NCI-H187 (cell line): ENCODE measurements around the gene SEZ6.

ENCODE experiments used
- DNase-seq, 2 experiments: peaks; one replicate each; lab custom pipeline; 2025; lab: John Stamatoyannopoulos, UW

SEZ6 gene

DNA sequence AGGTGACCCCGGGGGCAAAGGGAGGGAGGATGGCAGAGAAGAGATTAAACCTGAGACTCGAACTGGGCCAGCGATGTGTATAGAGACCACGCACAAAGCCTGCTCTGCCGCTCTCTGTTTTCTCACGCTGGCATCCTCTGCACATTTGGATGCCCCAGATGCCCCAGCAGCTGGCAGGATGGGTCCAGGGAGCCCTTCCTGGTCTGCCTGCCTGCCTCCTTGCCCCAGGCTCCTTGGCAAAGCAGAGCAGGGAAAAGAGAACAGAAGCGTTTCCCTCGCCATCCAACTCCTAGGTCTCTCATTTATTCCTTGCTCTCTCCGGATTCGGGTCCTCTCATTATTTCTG, 31.9 kb upstream of the SEZ6 start:
- DNase-seq: no peak

DNA sequence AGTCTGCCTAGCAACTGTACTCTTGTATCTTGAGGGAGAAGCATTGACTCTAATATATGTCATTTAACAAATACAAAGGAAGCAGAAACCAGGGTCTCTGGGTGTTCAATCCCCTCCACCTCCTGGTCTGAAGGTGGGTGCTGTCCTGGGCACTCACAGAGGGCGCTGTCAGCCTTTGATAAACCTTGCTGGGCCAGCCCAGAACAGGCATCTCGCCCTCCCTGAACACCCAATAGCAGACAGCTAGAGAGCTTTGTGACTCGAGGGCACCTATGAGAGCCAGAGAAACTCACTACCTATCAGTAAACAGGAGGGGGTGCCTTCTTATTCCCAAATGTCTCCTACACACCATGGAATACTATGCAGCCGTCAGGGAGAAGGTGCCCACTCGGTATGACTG, 30.8 kb upstream of the SEZ6 start:
- no peak for DNase-seq

DNA sequence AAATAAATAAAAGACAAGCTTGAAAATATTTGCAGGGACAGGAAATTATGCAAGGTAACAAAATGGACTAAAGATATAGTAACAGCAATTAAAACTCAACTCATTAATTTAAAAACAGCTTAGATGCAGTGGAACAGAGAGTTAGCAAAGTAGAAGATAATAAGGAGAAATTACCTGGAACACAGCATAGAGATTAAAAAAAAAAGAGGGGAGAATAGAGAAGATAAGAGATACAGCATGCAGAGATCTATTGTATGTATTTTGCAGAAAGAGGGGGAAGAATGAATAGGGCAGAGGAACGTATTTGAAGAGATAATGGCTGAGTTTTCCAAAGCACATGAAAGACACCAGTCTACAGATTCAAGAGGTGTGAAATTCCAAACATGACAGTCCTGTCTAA, 28.7 kb upstream of the SEZ6 start:
- no peak for DNase-seq

DNA sequence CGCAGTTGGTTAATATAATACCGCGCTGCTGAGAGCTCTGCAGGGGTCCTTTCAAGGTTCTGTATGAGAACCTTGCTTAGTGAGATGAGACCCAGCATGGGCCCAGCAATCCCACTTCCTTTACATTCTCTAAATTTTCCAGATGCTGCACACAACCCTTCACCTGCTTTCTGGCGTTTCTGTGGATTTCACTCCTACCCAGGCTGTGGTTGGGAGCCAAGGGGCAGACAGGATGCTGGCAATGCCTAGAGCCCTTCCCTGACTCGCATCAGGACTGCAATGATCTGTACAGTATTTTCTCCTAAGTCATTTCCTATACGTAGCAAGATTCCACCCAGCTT, 27.0 kb upstream of the SEZ6 start:
- DNase-seq: no peak

DNA sequence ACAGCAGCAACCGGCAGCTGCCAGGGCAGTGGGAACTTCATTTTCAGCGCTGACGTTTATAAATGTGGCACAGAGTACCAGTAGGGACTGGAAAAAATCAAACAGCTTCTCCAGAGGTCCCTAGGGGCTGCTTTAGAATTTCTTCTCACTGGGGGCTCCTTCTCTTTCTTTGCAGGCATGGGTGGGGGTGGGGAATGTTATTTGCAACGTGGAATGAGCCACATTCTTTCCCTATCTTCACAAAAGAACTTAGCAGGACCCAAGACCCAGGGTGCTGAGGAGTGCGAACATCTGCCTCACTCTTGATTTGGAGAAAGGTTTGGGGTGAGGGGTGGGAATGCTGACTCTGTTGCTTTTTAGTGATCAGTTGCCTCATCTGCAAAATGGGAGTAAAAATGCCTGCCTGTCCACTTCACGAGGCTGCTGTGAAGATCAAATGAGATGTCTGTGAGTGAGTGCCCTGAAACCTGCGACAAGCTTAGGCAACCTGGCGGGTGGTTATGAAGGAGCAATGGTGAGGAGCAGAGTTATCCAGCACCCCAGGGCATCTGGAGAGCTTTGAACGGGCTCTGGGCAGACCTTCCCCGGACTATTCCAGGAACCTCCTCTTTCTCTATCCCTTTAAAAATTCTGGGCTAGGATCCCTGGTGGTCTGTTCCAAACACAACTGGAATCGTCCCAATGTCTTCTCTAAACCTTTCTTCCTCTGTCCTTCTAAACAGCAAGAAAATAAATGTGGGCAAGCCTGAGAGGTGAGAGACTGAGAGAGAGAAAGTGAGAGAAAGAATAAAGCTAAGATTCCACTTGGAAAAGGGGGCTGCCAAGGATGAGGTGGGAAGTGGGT, 26.4 kb upstream of the SEZ6 start:
- no peak for DNase-seq

DNA sequence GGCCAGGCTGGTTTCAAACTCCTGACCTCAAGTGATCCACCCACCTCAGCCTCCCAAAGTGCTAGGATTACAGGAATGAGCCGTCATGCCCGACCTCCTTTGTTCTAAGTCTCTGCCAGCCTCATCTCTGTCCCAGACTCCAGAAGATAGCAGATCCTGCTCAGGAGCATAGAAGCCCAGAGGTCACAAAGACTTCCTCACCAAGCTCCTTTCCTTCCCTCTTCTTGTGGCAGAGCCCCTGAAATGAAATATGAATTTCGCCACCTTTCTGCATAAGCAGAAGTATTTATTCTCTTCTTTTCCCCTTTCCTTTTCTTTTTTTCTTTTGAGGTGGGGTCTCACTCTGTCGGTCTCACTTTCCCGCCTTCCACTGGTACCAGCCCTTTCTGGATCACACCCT, 25.7 kb upstream of the SEZ6 start:
- no peak for DNase-seq

DNA sequence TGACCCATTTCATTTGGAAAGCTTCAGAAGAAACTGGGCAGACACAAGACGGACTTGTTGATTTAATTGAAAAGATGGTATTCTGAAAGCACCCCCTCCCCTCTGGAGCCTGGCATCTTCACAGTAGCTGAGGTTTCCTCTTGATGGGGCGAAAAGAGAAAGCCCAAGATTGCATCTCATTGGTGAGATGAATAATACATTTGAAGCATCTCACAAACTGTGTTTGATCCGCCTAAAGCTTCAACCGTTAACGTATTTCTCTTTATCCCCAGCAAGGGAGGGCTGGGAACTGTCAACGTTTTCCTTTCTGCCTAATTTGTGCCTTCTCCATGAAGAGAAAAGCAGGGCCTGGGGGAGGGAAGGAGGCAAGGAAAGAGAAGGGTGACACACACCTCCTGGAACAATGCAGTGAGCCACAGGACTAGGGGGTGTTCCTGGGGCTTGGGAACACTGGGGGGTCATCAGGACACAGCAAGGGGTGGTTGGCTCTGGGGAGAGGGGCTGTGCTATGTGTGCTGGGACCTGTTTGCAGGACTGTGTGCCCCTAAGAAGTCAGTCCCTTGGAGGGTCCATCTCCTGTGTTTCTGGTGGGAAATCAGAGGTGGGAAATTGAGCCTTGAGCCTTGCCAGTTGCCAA, 18.6 kb upstream of the SEZ6 start:
- no peak for DNase-seq

DNA sequence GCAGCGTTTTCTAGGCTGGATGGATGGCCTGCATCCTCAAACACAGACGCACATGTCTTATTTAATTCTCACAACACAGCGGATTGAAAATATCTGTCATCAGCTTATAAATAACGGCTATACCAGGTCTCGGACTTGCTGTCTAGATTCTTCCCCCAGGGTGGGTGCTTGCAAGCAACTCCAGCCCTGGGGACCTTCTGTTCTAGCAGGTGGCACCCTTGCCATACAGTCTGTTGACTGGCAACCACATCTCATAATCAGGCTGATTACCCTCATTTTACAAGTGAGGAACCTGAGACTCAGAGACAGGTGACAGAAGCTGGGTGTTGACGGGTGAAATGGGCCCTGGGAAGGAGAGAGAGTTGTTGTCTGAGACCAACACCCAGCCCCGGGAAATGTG, 16.2 kb upstream of the SEZ6 start:
- DNase-seq: no peak

DNA sequence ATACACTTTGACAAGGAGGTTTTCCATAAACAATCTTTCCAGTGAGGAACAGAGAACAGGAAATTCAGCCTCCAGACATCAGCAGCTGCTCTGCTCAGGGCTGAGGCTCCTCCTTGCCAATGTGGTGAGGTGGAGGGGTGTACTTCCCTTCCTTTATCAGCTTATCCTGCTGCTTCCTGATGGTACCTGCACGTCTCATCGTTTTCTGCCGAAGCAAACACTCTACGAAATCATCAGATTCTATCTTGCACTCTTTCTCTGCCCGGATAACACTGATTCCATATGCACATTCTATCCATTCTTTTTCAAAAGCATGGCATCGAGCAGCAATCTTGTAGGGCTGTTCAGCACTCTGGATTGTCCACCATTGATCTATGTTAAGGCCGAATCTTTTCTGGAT, 15.4 kb upstream of the SEZ6 start:
- DNase-seq: no peak

DNA sequence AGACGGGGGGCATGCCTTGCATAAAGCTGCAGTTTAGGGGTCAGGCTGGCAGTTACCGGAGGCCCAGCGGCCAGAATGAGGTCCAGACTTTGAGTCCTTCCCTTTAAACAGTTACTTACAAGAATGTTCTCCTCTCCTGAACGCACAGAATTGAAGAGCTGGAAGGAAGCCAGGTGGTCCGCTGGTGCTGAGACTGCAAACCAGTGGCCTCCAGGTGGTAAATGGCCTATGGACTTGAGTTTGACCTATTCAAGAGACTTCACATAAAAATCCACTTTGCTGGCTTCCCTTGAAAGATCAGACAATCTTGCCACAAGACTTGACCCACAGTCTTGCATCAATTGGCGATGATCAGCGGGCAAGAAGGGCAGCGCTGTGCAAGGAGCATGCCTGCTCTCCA, 14.7 kb upstream of the SEZ6 start:
- no peak for DNase-seq

DNA sequence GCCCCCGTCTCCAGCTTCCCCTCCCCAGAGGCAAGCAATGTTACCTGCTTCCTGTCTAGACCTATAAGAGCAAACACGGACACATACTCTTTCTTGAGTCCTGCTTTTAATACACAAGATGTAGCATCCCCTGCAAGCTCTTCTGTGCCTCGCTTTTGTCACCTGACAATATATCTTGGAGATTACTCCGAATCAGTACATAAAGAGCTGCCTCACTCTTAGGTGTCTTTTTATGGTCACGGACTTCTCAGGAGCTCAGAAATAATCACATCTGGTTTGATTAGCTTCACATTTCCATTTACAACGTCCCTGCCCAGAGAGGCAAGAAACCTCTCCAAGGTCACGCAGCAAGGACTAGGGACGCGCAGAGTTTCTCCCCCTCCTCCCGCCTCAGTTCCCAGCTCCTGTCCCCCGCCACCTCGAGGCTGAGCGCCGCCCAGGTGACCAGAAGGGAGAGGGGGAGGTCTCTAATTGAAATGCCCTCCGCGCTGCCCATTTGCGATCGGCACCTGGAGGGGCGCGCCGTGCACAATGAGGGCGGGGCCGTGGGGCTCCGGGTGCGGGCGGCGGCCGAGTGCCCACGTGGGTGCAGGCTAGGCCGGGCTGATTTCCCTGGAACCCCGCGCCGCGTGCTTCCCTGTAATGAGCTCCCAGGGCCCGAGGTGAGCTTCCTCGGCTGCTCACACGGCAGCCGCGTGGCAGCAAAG, 13.8 kb upstream of the SEZ6 start:
- DNase-seq: no peak

DNA sequence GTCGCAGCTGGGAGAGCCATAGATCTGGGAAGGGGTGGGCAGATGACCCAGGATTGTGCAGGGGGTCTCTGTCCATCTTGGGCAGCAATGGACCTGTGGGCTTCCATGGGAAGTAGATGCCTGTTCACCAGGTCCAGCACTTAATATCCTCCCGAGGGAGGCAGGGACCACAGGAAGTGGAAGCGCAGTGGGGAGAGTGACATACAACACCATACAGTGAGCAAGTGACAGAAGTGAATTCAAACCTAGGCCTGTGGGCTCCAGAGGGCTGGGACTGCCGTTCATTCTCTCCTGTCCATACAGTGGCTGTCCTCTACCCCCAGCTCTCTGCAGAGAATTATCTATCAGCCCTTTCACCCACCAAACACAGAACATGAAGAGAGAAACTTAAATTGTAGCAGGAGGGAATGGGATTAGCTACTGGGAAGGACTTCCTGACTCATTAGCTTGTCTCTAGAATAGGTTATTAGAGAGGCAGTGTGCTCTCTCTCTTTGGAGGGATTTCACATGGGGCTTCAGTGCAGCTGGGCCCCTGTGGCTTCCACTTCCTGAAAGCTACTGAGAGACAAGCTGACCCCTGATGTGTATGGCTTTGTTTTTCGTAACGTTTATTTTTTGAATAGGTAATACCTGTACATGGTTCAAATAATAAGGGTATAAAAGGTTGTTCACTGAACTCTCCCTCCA, 13.1 kb upstream of the SEZ6 start:
- no peak for DNase-seq

DNA sequence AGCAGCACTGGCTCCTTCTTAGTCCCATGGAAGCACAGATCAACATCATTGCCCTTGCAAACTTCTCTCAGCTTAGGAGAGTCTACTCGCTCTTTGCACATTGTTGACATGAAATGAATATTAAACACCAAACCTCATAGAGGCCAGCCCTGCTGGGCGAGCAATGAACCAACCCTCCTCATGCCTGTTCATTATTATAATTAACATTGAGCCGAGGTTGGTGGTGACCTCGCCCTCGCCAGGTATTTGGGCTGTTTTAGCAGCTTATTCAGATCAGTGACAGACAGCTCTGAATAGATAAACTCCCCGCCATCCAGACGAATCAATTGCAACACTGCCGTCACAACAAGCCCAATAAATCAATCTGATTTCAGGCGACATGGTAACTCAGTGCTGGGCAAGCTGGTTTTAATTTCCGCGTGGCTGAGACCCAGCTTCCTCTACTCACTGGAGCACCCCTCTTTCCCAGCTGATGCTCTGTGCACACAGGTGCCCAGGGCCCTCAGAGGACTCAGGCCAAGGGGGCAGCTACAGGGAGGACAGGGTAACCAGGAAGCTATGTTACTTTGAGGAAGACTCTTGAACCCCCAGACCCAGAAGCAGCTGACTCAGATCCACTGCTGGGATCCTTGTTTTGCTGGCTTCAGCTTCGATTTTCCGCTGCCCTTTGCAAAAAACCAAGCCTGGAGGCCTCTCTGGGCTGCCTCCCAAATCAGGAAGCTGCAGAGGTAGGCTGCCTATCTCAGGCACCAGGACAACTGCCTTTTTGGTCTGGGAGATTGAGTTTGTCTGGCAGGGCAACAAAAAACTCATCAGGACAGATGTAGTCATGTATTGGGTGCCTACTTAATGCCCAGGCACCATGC, 10.7 kb upstream of the SEZ6 start:
- DNase-seq: no peak

DNA sequence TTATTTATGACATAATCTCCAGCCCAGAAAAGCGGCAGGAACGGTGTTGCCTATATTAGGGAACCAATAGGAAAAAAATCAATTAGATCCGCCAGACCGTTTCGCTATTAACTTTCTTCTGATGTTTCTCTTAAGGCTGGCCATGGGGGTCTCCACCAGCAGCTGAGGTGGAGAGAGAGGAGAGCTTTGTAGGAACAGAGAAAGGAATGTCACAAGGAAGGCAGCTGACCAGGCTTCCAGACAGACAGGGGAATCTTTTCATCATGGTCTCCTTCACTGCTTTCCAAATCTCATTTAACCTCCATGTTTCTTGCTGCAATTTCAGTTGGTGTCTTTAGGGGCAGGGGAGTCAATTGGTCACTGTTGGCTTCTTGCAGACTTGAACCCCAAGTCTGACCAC, 8.9 kb upstream of the SEZ6 start:
- no peak for DNase-seq

DNA sequence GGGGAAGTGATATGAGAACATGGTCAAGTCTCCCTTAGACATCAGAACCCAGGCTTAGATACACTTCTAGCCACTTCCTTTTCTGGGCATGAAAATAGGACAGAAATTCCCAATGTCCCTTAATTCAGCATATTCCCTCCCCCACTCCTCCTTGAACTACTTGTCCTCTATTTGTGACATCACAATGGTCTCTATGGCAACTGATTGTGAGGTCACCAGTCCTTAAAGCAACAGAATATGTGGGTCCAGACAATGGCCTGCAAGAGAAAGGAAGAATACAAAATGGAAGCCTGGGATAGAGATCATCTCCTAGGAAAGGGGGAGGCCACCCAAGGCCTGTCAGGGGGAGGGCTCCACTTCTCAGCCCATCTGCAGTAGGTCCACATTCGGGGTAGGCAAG, 6.7 kb upstream of the SEZ6 start:
- DNase-seq: no peak

DNA sequence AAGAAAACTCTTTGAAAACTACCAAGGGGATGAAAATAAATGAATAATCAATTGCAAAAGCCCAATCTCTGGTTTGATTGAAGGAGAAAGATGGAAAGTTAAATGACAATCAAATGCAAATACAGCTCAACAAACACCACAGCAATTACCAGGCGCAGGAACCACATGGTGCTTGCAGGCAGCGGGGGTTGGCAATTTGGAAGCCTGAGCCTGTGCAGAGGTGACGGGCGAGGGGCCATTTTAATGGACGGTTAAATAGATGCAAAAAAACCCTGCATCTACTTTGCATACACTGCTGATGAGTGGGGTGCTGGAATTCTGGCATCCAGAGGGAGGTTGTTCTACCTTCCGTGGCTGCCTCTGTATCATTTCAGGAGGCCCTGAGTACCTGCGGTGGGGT, 4.8 kb upstream of the SEZ6 start:
- no peak for DNase-seq

DNA sequence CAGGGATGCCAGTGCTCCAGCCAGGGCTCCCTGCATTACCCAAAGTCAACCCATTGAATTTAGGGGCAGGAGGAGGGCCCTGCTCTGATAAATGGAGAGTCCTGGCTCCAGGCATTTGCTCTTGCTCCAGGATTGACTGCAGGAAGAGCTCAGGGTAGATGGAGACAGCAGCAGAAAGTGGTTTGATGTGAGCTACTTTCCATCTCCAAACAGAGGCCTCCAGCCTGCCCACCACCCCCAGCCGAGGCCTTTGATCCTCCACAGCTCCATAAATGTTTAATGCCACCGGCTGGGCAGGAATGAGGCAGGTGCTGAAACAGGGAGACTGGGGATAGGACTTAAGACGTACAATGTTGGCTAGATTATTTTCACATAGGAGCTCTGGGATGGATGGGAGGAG, 4.3 kb upstream of the SEZ6 start:
- DNase-seq: no peak

DNA sequence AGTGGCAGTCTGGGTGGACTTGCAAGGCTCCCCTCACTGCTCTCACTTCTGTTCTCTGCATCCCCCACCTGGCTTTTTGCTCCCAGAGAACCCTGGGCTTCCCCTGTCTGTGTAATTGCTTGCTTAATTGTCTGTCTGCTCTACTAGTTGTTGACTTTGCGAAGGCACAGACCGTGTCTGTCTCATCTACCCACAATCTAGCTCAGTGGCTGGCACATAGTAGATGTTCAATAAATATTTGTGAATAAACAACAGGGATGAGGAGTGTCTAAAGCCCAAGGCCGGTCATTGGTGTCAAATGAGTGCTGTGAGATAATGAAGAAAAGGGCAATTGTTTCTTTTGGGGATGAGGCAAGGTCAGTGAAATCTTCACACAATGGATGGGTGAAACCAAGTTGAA, 2.8 kb upstream of the SEZ6 start:
- no peak for DNase-seq

DNA sequence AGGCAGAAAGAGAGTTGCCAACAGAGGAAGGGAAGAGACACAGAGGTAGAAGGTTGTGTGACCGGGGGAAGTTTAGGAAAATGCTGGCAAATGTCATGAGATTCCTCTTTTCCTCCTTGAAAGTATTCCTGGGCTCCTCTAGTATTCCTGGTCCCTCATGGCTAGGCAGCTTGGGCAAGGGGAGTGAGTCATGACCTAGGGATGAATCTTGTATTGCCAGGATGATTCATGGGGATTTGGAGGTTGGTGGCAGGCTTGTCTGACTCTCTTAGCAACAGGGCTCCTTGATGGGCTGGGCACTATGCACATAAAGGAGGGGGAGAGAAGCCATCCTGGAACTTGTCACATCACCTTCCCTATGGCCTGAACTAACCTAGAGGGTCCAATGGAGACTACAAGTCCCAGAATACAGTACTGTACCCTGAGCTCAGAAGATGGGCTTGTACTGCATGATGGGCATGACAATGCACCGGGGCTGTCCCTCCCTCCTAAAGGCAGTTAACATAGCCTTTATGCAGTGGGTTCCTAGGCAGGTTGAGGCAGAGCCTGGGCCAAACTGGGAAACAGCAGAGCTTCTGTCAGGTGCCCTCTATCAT, 2.1 kb upstream of the SEZ6 start:
- no peak for DNase-seq

DNA sequence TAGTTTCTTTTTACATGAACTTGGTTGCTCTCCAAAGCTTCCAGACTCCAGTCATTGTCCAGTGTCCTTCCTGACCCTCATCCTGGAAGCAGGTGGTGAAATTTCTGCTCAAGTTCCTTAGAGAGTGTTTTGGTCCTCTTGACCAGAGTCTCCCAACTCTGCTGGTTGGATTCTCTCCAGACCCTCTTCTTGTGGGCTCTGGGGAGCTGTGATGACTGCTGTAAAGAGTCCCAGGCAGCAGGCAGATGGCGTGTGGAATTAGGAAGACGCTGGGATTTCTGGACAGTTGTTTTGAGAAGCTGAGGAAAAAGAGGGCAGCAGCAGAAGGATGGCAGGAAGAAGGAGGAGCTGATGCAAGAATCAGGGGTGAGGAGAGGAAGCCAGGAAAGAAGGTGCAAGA, 1.6 kb upstream of the SEZ6 start:
- no peak for DNase-seq

DNA sequence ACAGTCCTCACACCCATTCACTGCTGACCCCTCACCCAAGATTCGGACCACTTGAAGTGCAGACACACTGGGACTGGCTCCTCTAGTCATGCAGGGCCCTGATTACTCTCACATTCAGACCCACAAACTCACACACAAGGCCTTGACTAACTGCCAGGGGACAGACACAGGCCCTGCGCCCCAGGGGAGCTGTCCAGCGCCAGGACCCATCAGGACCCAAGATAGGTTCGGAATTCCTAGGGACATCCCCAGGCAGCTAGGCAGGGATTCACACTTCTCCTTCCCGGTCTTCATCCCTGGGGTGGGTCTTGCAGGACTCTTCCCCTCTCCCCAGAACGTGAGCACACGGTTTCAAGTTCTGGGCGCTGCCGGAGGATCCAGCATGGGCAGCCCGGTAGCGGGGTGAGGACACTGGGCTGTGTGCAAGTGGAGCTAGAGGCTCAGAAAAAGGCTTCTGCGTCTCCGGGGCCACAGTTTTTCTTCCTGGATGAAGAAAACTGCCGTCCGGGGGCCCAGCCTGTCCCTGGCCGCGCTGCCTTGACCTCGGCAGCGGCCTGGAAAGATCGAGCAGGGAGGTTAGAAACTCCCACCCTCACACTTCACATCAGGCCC, 1.6 kb downstream of the SEZ6 start:
- DNase-seq: no peak
